ENCODE results near the gene FOXE3.

The FOXE3 gene

GRCh38 chr1:47388030-47388890 lies 27.8 kb upstream of the FOXE3 start:
- H3K27ac ChIP-seq (ENCODE audit: insufficient read depth, low read depth, low read length, poor library complexity, severe bottlenecking): no peak overlapping the region
- 66% methylated on average over 10 of the region's 10 CpGs for WGBS, 2 experiments
- no peaks in the 10 kb centered on the region for H3K36me3 ChIP-seq (ENCODE audit: control insufficient read depth, insufficient read depth, low read length)

GRCh38 chr1:47388891-47389238 lies 27.2 kb upstream of the FOXE3 start:
- Histone ChIP-seq H3K9me3 (ENCODE audit: control insufficient read depth, low read length) (no peaks in the 10 kb centered on the region), H3K27me3 (ENCODE audit: control insufficient read depth, insufficient read depth, low read length, poor library complexity, severe bottlenecking) (no peaks in the 10 kb centered on the region), H3K27ac (ENCODE audit: insufficient read depth, low read depth, low read length, poor library complexity, severe bottlenecking) (no peak overlapping the region), H3K4me1 (ENCODE audit: control insufficient read depth, insufficient read depth, low read length) (no peaks in the 10 kb centered on the region), H3K36me3 (ENCODE audit: control insufficient read depth, insufficient read depth, low read length) (no peaks in the 10 kb centered on the region), H3K4me3 (ENCODE audit: insufficient read depth, low read depth, low read length) (no peak overlapping the region)
- 29 to 32% methylated on average over 3 of the region's 3 CpGs for WGBS, 2 experiments

More at GRCh38 chr1:47388030-47388890, 27.8 kb upstream of the FOXE3 start:
- H3K4me3 ChIP-seq (ENCODE audit: insufficient read depth, low read depth, low read length): no peak overlapping the region
- no peaks in the 10 kb centered on the region for H3K4me1 ChIP-seq (ENCODE audit: control insufficient read depth, insufficient read depth, low read length)
- H3K9me3 ChIP-seq (ENCODE audit: control insufficient read depth, low read length): no peaks in the 10 kb centered on the region
- no peaks in the 10 kb centered on the region for H3K27me3 ChIP-seq (ENCODE audit: control insufficient read depth, insufficient read depth, low read length, poor library complexity, severe bottlenecking)

DNA sequence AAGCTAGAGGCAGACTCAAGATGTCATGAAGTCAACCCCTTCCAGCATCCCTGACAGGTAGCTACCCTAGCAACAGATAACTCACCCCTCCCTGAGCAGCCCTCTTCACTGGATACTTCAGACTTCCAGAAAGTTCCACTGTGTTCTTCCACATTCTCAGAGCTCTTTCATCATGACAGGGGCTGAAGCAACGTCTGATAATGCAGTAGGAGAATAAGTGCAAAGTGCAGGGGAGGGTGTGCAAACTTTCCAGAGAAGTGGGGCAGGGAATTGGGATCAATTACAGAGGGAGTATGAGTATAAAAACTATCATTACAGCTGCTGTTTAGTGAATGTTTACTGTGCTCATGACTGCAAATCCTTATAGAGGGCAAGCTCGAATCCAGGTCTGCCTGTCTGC lies 26.4 kb upstream of the FOXE3 start:
- Histone ChIP-seq H3K27ac (ENCODE audit: insufficient read depth, low read depth, low read length, poor library complexity, severe bottlenecking) (no peak overlapping the region), H3K36me3 (ENCODE audit: control insufficient read depth, insufficient read depth, low read length) (no peaks in the 10 kb centered on the region), H3K4me3 (ENCODE audit: insufficient read depth, low read depth, low read length) (no peak overlapping the region), H3K27me3 (ENCODE audit: control insufficient read depth, insufficient read depth, low read length, poor library complexity, severe bottlenecking) (no peaks in the 10 kb centered on the region), H3K9me3 (ENCODE audit: control insufficient read depth, low read length) (no peaks in the 10 kb centered on the region), H3K4me1 (ENCODE audit: control insufficient read depth, insufficient read depth, low read length) (no peaks in the 10 kb centered on the region)
- WGBS, 2 experiments: 71 to 85% methylated on average over 1 to 2 of the region's 2 CpGs

DNA sequence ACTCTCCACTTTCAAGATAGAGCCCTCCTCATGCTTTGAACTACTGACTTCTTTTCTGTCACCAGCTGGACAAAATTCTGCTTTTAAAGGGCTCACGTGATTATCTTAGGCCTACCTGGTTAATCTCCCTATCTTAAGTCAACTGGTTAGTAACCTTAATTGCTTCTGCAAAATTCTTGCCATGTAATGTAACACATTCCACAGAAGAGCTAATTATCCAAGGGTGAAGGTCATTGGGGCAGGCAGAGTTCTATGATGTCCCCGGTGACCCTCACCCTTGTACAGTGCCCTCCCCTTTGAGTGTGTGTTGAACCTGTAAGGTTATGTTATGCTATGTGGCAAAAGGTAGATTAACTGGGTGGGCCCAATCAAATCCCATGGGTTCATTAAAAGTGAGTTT lies 25.2 kb upstream of the FOXE3 start:
- Histone ChIP-seq H3K27me3 (ENCODE audit: control insufficient read depth, insufficient read depth, low read length, poor library complexity, severe bottlenecking) (no peaks in the 10 kb centered on the region), H3K36me3 (ENCODE audit: control insufficient read depth, insufficient read depth, low read length) (no peaks in the 10 kb centered on the region), H3K9me3 (ENCODE audit: control insufficient read depth, low read length) (no peaks in the 10 kb centered on the region), H3K4me1 (ENCODE audit: control insufficient read depth, insufficient read depth, low read length) (no peaks in the 10 kb centered on the region), H3K27ac (ENCODE audit: insufficient read depth, low read depth, low read length, poor library complexity, severe bottlenecking) (no peak overlapping the region), H3K4me3 (ENCODE audit: insufficient read depth, low read depth, low read length) (no peak overlapping the region)
- 66 to 71% methylated on average over 2 of the region's 2 CpGs for WGBS, 2 experiments

DNA sequence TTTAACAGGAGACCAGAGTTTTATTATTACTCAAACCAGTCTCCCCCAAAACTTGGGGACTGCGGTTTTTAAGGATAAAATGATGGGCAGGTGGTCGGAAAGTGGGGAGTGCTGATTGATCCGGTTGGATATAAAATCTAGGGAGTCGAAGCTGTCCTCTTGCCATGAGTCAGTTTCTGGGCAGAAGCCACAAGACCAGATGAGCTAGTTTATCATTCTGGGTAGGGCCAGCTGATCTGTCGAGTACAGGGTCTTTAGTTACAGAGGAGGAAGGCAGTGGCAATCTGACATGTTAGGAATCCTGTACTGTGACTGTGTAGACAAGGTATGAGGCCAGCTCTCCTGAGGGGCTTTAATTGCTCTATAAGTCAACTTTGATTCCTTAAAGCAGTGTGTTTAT lies 22.9 kb upstream of the FOXE3 start:
- H3K36me3 ChIP-seq (ENCODE audit: control insufficient read depth, insufficient read depth, low read length): no peaks in the 10 kb centered on the region
- H3K4me1 ChIP-seq (ENCODE audit: control insufficient read depth, insufficient read depth, low read length): no peaks in the 10 kb centered on the region
- no peak overlapping the region for H3K4me3 ChIP-seq (ENCODE audit: insufficient read depth, low read depth, low read length)
- peaks cover 8% of the 10 kb centered on the region for H3K27me3 ChIP-seq (ENCODE audit: control insufficient read depth, insufficient read depth, low read length, poor library complexity, severe bottlenecking)
- WGBS, 2 experiments: 91 to 93% methylated on average over 5 of the region's 5 CpGs
- H3K9me3 ChIP-seq (ENCODE audit: control insufficient read depth, low read length): no peaks in the 10 kb centered on the region
- no peak overlapping the region for H3K27ac ChIP-seq (ENCODE audit: insufficient read depth, low read depth, low read length, poor library complexity, severe bottlenecking)

DNA sequence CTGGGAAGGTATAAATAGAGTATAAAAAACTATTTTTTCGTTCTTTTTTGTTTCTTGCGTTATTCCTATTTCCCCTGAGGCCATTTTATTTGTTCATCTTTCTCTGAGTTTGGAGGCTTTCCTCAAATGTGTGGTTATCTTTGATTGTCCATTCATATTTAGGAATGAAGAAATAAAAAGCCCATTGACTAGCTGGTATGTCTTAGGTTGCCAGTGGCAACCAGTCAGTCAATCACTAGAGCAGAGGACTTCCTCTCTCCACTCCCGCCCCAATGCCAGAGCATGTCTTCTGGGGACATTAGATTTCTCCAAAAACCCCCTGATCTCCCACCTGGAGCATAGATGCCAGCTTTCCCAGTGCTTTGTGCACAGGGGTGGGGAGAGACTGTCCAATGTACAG lies 20.7 kb upstream of the FOXE3 start:
- Histone ChIP-seq H3K4me3 (ENCODE audit: insufficient read depth, low read depth, low read length) (no peak overlapping the region), H3K27ac (ENCODE audit: insufficient read depth, low read depth, low read length, poor library complexity, severe bottlenecking) (no peak overlapping the region), H3K9me3 (ENCODE audit: control insufficient read depth, low read length) (no peaks in the 10 kb centered on the region), H3K4me1 (ENCODE audit: control insufficient read depth, insufficient read depth, low read length) (no peaks in the 10 kb centered on the region), H3K36me3 (ENCODE audit: control insufficient read depth, insufficient read depth, low read length) (no peaks in the 10 kb centered on the region), H3K27me3 (ENCODE audit: control insufficient read depth, insufficient read depth, low read length, poor library complexity, severe bottlenecking) (peaks cover 11% of the 10 kb centered on the region)
- WGBS, 2 experiments: 90 to 95% methylated on average over 3 of the region's 3 CpGs

DNA sequence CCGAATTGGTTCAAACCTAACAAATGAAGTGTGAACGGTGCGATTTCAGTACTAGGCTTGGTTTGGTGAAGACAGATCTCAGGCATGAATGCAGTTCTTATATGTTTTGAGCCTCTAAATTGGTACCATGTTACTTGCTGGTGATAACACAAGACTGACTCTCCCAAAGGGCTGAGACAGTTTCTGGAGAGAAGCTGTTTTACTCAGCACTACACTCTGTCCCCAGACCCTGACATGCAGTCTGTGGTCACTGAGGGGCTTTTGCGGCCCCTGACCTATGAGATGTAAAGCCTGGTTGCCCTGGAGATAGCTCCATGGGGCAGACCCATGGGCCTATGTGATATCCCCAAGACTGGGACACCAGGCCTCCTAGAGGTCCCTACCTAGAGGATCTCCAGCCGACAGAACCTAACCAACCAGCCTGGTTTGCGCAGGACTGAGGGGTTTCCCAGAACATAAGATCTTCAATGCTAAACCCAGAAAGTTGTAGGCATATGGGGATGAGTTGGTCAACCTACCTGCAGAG lies 19.4 kb upstream of the FOXE3 start:
- peaks cover 14% of the 10 kb centered on the region for H3K27me3 ChIP-seq (ENCODE audit: control insufficient read depth, insufficient read depth, low read length, poor library complexity, severe bottlenecking)
- no peak overlapping the region for H3K4me3 ChIP-seq (ENCODE audit: insufficient read depth, low read depth, low read length)
- 83 to 85% methylated on average over 6 of the region's 6 CpGs for WGBS, 2 experiments
- no peaks in the 10 kb centered on the region for H3K9me3 ChIP-seq (ENCODE audit: control insufficient read depth, low read length)
- no peaks in the 10 kb centered on the region for H3K36me3 ChIP-seq (ENCODE audit: control insufficient read depth, insufficient read depth, low read length)
- H3K4me1 ChIP-seq (ENCODE audit: control insufficient read depth, insufficient read depth, low read length): no peaks in the 10 kb centered on the region
- H3K27ac ChIP-seq (ENCODE audit: insufficient read depth, low read depth, low read length, poor library complexity, severe bottlenecking): no peak overlapping the region

GRCh38 chr1:47399138-47399845 lies 16.8 kb upstream of the FOXE3 start:
- no peaks in the 10 kb centered on the region for H3K4me1 ChIP-seq (ENCODE audit: control insufficient read depth, insufficient read depth, low read length)
- H3K9me3 ChIP-seq (ENCODE audit: control insufficient read depth, low read length): no peaks in the 10 kb centered on the region
- 85 to 93% methylated on average over 4 of the region's 4 CpGs for WGBS, 2 experiments
- no peaks in the 10 kb centered on the region for H3K36me3 ChIP-seq (ENCODE audit: control insufficient read depth, insufficient read depth, low read length)
- no peak overlapping the region for H3K27ac ChIP-seq (ENCODE audit: insufficient read depth, low read depth, low read length, poor library complexity, severe bottlenecking)
- no peak overlapping the region for H3K4me3 ChIP-seq (ENCODE audit: insufficient read depth, low read depth, low read length)
- peaks cover 19% of the 10 kb centered on the region for H3K27me3 ChIP-seq (ENCODE audit: control insufficient read depth, insufficient read depth, low read length, poor library complexity, severe bottlenecking)

DNA sequence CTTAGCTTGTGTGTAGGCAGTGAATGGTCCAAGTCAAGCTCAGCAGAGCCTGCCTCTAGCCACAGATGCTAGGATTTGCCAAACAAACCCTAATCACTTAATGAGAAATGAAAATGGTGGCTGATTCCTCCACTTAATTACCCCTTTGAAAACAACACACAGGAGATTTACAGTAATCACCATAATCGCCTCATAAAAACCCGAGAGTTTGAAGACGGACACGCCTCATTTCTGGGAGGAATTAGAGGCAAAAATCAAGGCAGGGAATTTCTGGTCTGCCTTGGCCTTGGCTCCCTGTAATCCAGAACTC lies 16.3 kb upstream of the FOXE3 start:
- H3K27me3 ChIP-seq (ENCODE audit: control insufficient read depth, insufficient read depth, low read length, poor library complexity, severe bottlenecking): peaks cover 19% of the 10 kb centered on the region
- no peak overlapping the region for H3K4me3 ChIP-seq (ENCODE audit: insufficient read depth, low read depth, low read length)
- H3K4me1 ChIP-seq (ENCODE audit: control insufficient read depth, insufficient read depth, low read length): no peaks in the 10 kb centered on the region
- WGBS, 2 experiments: 95 to 98% methylated on average over 4 of the region's 4 CpGs
- no peak overlapping the region for H3K27ac ChIP-seq (ENCODE audit: insufficient read depth, low read depth, low read length, poor library complexity, severe bottlenecking)
- no peaks in the 10 kb centered on the region for H3K36me3 ChIP-seq (ENCODE audit: control insufficient read depth, insufficient read depth, low read length)
- no peaks in the 10 kb centered on the region for H3K9me3 ChIP-seq (ENCODE audit: control insufficient read depth, low read length)

DNA sequence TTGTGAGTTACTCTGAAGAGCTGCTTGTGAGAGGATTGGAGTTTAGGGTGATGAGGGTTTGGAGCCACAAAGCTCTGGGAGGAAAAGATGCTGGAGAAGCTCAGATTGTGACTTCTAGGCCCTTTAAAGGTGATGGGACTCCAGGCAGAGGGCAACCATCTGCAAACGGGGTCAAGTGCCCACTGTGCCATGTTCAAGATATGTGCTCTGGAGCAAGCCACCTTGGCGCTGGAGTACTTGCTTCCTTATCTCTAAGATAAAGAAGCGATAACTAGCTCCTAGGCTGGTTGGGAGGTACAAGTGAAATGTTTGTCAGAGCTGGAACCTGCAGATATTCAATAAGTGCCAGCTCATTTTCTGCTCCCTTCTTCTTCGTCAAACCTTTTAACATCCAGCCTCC lies 14.3 kb upstream of the FOXE3 start:
- no peaks in the 10 kb centered on the region for H3K36me3 ChIP-seq (ENCODE audit: control insufficient read depth, insufficient read depth, low read length)
- no peaks in the 10 kb centered on the region for H3K4me1 ChIP-seq (ENCODE audit: control insufficient read depth, insufficient read depth, low read length)
- no peaks in the 10 kb centered on the region for H3K9me3 ChIP-seq (ENCODE audit: control insufficient read depth, low read length)
- WGBS, 2 experiments: 94% methylated on average over 4 of the region's 4 CpGs
- peaks cover 19% of the 10 kb centered on the region for H3K27me3 ChIP-seq (ENCODE audit: control insufficient read depth, insufficient read depth, low read length, poor library complexity, severe bottlenecking)
- H3K4me3 ChIP-seq (ENCODE audit: insufficient read depth, low read depth, low read length): no peak overlapping the region
- no peak overlapping the region for H3K27ac ChIP-seq (ENCODE audit: insufficient read depth, low read depth, low read length, poor library complexity, severe bottlenecking)
